Transverse colon (tissue), 4 donors: ENCODE measurements around the gene HPGDS. TPM values are rescaled to one million over a fixed set of nuclear protein-coding genes. Genes with fewer than 3 reads are reported as not detected.

Source experiments
- DNase-seq: peaks from one replicate; pipeline ENCODE4 v3.0.0-alpha.2; 2019
- H3K27ac ChIP-seq, 4 donors: fragments of 200-600 bp; sonication (generic); 2 replicates each; pipeline ENCODE4 v1.5.1; 2016 to 2018; ENCODE audit warnings: inconsistent platforms in 4 of 4
- H3K27me3 ChIP-seq: fragments of 200-600 bp; sonication (generic); 2 replicates; pipeline ENCODE4 v1.5.1; 2017; ENCODE audit warnings: inconsistent platforms
- H3K36me3 ChIP-seq, 4 donors: fragments of 200-600 bp; sonication (generic); 2 replicates each; pipeline ENCODE4 v1.5.1; 2017 to 2019; ENCODE audit warnings: inconsistent platforms in 4 of 4
- H3K4me1 ChIP-seq, 4 donors: fragments of 200-600 bp; sonication (generic); 2 replicates each; pipeline ENCODE4 v1.5.1; 2017 to 2020; ENCODE audit warnings: inconsistent platforms in 4 of 4
- H3K4me3 ChIP-seq, 4 donors: fragments of 200-600 bp; sonication (generic); 1 replicate in 1 of 4; 2 replicates in 3 of 4; pipeline versions ENCODE4 v1.5.1 to v1.6.1; 2017 to 2019; ENCODE audit warnings: inconsistent platforms in 4 of 4
- H3K9me3 ChIP-seq, 2 donors: fragments of 200-600 bp; sonication (generic); 2 replicates each; pipeline ENCODE4 v1.5.1; 2017 to 2019; ENCODE audit warnings: inconsistent platforms in 2 of 2
- EP300 ChIP-seq: sonication (generic); formaldehyde crosslinking; IDR thresholded peaks from one replicate; pipeline ENCODE4 v1.6.1; 2017; ENCODE audit warnings: antibody characterized with exemption, low read depth
- POLR2A ChIP-seq: fragments of 450-650 bp; IDR thresholded peaks from one replicate; pipeline ENCODE4 v1.6.1; 2016; ENCODE audit warnings: antibody characterized with exemption, mild to moderate bottlenecking, moderate library complexity
- POLR2AphosphoS5 ChIP-seq, 3 donors: sonication (generic); formaldehyde crosslinking; IDR thresholded peaks; one replicate each; pipeline ENCODE4 v1.6.1; 2016; ENCODE audit warnings: antibody characterized with exemption in 3 of 3
- WGBS, 2 donors: methylation state at CpG; one replicate each; pipeline ENCODE4 v1.1.5; 2018; ENCODE audit warnings: low coverage in 1 of 2; 5-methylcytosine and 5-hydroxymethylcytosine counted together
- in situ Hi-C, 4 donors: fragments of 200-750 bp; cut with MboI; loops; one replicate each; pipeline versions ENCODE4 v1.15.0 to v1.15.1; 2017; ENCODE audit warnings: low sequenced_read_pairs in 3 of 4, low pct_ligation_motif_present in 1 of 4, low pct_unique_long_range_greater_than_20kb in 1 of 4
- intact Hi-C: fragments of 100-400 bp; cut with DNase I; formaldehyde crosslinking; loops from one replicate; pipeline ENCODE4 v1.15.1; 2023; ENCODE audit warnings: low total_unique reads
- total RNA-seq, 4 donors: library from RNA; depleted of rRNA; stranded (reverse); fragments of >200 nt; gene quantifications; one replicate each; pipeline ENCODE4 v1.1.0, GENCODE V29; 2016
- TF ChIP-seq, protein P1 (sequence below), 5 experiments: fragments of 200-600 bp in 3 of 5; fragments of 450-650 bp in 2 of 5; sonication (generic) in 3 of 5; IDR thresholded peaks; 1 replicate in 2 of 5; 2 replicates in 3 of 5; pipeline ENCODE4 v1.5.1; 2016 to 2017; ENCODE audit warnings: antibody characterized with exemption in 5 of 5, inconsistent platforms in 3 of 5, mild to moderate bottlenecking in 2 of 5, moderate library complexity in 1 of 5

The HPGDS gene
- total RNA-seq, 4 donors from 2014 or later = 1.4 to 6.0 (median 3.5) TPM; not detected in 1

DNA sequence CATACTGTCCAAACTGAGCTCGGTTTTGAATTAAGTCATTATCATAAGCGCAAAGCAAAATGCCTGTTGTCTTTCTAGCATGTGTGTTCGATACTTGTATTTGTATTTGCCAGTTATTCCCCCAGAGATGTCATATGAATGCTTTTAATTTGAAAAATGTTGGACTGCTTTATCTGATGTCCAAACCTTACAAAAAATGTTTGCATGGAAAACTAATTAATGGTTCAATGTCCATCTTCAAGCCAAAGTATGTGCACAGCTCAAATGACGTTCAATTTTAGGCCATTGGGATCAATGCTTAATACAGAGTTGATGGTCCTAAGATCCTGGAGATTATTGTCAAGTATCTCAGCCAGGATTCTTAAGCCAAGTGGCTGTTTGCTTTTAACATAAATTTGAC lies 17.2 kb upstream of the HPGDS start:
- TF ChIP-seq POLR2A = no peak
- TF ChIP-seq, protein P1, sequence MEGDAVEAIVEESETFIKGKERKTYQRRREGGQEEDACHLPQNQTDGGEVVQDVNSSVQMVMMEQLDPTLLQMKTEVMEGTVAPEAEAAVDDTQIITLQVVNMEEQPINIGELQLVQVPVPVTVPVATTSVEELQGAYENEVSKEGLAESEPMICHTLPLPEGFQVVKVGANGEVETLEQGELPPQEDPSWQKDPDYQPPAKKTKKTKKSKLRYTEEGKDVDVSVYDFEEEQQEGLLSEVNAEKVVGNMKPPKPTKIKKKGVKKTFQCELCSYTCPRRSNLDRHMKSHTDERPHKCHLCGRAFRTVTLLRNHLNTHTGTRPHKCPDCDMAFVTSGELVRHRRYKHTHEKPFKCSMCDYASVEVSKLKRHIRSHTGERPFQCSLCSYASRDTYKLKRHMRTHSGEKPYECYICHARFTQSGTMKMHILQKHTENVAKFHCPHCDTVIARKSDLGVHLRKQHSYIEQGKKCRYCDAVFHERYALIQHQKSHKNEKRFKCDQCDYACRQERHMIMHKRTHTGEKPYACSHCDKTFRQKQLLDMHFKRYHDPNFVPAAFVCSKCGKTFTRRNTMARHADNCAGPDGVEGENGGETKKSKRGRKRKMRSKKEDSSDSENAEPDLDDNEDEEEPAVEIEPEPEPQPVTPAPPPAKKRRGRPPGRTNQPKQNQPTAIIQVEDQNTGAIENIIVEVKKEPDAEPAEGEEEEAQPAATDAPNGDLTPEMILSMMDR (IDR thresholded peaks at IDR 0.05) = no peak
- no peak for TF ChIP-seq EP300
- no peak for TF ChIP-seq POLR2AphosphoS5 (IDR thresholded peaks at IDR 0.05)
- WGBS, 2 donors = 65 to 67% methylated on average over 4 of the region's 4 CpGs
- H3K4me1 ChIP-seq = no peaks in the 10 kb centered on the region
- H3K9me3 ChIP-seq = no peaks in the 10 kb centered on the region
- H3K4me3 ChIP-seq = no peak overlapping the region
- no peaks in the 10 kb centered on the region for H3K27me3 ChIP-seq
- no peaks in the 10 kb centered on the region for H3K36me3 ChIP-seq
- intact Hi-C loops (no loop called here), in situ Hi-C loops (no loop called here)
- no peak for DNase-seq
- no peak overlapping the region for H3K27ac ChIP-seq

DNA sequence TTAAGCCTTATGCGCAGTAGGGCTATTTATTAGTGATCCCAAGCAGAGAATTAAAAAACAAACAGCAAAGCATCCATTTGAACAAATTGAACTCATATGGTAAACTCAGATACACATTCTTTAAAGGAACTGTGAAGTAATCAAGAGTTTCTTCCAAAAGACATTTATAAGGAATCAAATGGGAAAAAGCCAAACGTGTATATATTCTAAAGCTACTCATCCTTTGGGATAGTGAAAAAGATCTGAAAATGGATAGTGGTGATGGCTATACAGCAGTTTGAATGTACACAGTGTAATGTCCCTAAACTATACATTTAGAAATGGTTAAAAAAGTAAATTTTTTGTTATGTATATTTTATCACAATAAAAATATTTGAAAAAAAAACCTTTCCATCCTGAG lies 16.6 kb upstream of the HPGDS start:
- no peak overlapping the region for H3K27ac ChIP-seq
- TF ChIP-seq POLR2A = no peak
- no peaks in the 10 kb centered on the region for H3K36me3 ChIP-seq
- no peak overlapping the region for H3K4me3 ChIP-seq
- in situ Hi-C loops = no loop called here
- DNase-seq = no peak
- no peaks in the 10 kb centered on the region for H3K9me3 ChIP-seq
- no peaks in the 10 kb centered on the region for H3K27me3 ChIP-seq
- 80 to 89% methylated on average over 2 of the region's 2 CpGs for WGBS, 2 donors
- intact Hi-C loops = no loop called here
- no peaks in the 10 kb centered on the region for H3K4me1 ChIP-seq

DNA sequence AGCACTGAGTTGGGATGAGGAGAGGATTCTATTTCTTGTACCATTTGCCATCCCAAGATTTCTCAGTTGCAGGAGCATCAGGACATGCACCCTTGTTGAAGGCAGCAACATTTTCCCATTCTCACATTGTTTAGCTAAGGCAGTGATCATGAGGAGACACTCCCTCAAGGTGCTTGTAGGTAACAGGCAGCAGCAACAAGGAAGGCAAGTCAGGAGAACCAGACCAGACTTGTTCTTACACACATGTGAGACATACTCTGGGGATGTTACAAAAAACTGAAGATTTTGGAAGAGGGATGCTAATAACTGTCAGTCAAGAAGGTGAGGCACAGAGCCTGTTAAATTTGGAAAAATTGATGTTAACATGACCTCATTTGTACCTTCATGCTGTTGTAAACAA lies 15.5 kb upstream of the HPGDS start:
- Histone ChIP-seq H3K27me3 (no peaks in the 10 kb centered on the region), H3K4me1 (no peaks in the 10 kb centered on the region), H3K36me3 (no peaks in the 10 kb centered on the region), H3K9me3 (no peaks in the 10 kb centered on the region), H3K27ac (no peak overlapping the region), H3K4me3 (no peak overlapping the region)
- no peak for DNase-seq
- in situ Hi-C loops (no loop called here), intact Hi-C loops (no loop called here)
- TF ChIP-seq, protein P1 (IDR thresholded peaks at IDR 0.05) = no peak
- no peak for TF ChIP-seq EP300
- no peak for TF ChIP-seq POLR2A
- TF ChIP-seq POLR2AphosphoS5 (IDR thresholded peaks at IDR 0.05) = no peak

DNA sequence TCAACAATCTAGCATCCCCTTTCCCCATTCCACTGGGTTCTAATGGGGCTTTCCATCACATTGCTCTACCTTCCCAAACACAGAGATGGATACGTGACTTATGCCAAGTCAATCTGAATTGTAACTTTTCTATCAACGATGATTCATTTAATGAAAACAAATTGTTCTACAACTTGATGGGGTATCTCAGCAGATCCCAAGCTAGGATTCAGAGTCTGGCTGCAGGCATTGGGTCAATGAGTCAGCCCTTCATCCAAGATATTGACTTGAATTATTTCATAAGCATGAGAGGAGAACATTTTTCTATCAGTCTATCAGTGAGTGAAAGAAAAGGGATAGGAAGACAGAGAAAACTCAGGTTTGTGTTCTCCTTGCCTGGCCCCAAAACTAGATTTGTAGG lies 15.0 kb upstream of the HPGDS start:
- no peaks in the 10 kb centered on the region for H3K27me3 ChIP-seq
- H3K4me3 ChIP-seq = no peak overlapping the region
- H3K4me1 ChIP-seq = no peaks in the 10 kb centered on the region
- no peaks in the 10 kb centered on the region for H3K36me3 ChIP-seq
- TF ChIP-seq EP300 (no peak), POLR2A (no peak), POLR2AphosphoS5 (IDR thresholded peaks at IDR 0.05) (no peak)
- TF ChIP-seq, protein P1 (IDR thresholded peaks at IDR 0.05) = no peak
- intact Hi-C loops (no loop called here), in situ Hi-C loops (no loop called here)
- H3K9me3 ChIP-seq = no peaks in the 10 kb centered on the region
- no peak for DNase-seq
- 87 to 94% methylated on average over 2 of the region's 2 CpGs for WGBS, 2 donors
- no peak overlapping the region for H3K27ac ChIP-seq

DNA sequence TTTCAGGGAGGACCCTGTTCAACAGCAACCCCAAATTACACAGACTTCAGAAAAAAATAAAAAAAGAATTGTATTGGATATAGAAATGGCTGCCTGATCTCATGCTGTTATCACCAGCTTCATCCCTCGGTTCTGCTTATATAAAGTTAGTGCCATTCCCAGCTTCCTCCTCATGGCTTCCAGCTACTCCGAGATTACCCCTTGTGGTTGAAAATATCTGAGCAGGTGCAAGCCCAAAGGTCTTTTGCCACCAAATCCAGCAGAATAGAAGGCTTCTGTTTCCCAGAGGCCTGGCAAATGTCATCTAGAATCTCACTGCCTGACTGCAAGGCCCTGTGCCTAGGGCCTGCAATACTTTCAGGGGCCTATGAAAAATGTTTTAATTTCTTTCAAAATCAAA lies 13.8 kb upstream of the HPGDS start:
- in situ Hi-C loops = no loop called here
- no peak for DNase-seq
- H3K4me3 ChIP-seq = no peak overlapping the region

More for the DNA sequence above, 13.8 kb upstream of the HPGDS start:
- Histone ChIP-seq H3K36me3 (no peaks in the 10 kb centered on the region), H3K4me1 (no peaks in the 10 kb centered on the region), H3K27ac (no peak overlapping the region), H3K9me3 (no peaks in the 10 kb centered on the region), H3K27me3 (no peaks in the 10 kb centered on the region)
- TF ChIP-seq POLR2A (no peak), POLR2AphosphoS5 (IDR thresholded peaks at IDR 0.05) (no peak), EP300 (no peak)
- TF ChIP-seq, protein P1 (IDR thresholded peaks at IDR 0.05) = no peak
- intact Hi-C loops = no loop called here
- WGBS, 2 donors = 48% methylated on average over 2 of the region's 2 CpGs; no CpG with 5 or more reads in 1 of the 2 donors
